ENCODE measurements around the gene MYCBP2.

The MYCBP2 gene

DNA sequence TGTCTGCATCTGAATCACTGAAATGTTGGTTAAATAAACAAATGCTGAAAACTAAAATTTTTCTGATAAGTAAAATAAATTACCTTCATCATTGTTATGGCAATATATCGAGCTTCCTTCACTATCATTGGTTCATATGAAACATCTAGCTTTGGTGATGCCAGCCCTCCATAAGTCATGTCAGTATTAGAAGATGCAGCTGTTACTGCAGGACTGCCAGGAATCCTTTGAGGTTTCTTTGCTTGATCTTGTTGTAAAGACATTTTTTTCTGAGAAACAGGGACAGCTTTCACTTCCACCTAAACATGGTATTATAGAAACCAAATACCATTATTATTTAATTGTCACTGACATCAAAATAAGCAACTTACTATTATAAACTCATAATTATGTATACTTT is 176.2 kb downstream of the MYCBP2 start:
- Histone ChIP-seq H3K27me3 (ENCODE audit: control insufficient read depth in 3 of 3, insufficient read depth in 3 of 3, low read depth in 1 of 3, low read length in 3 of 3) (no peaks in the 10 kb centered on the region), H2AK5ac (ENCODE audit: low read depth, low read length) (no peak overlapping the region), H2BK12ac (ENCODE audit: low read length) (no peak overlapping the region), H3K14ac (ENCODE audit: low read length) (no peak overlapping the region), H3K23ac (ENCODE audit: low read depth, low read length, poor library complexity) (no peak overlapping the region), H3K4ac (ENCODE audit: low read length) (no peak overlapping the region), H2BK5ac (ENCODE audit: low read length) (no peak overlapping the region), H3K18ac (ENCODE audit: low read length) (no peak overlapping the region), H3K9me3 (replicated peaks in 1 of 2; ENCODE audit: control insufficient read depth in 2 of 2, insufficient read depth in 1 of 2, low read depth in 1 of 2, low read length in 2 of 2) (no peaks in the 10 kb centered on the region), H3K4me1 (ENCODE audit: control insufficient read depth in 2 of 2, insufficient read depth in 1 of 2, low read depth in 1 of 2, low read length in 2 of 2) (no peaks in the 10 kb centered on the region), H3K36me3 (replicated peaks in 1 of 2; ENCODE audit: control insufficient read depth in 2 of 2, insufficient read depth in 2 of 2, low read length in 2 of 2) (peaks cover 0 to 38% of the 10 kb centered on the region in 2 donors), H2BK15ac (ENCODE audit: low read length) (no peak overlapping the region), H4K91ac (ENCODE audit: low read depth, low read length, poor library complexity) (no peak overlapping the region), H3K4me2 (ENCODE audit: insufficient read depth, low read length, poor library complexity, severe bottlenecking) (no peak overlapping the region), H3K79me1 (ENCODE audit: low read depth, low read length) (no peaks in the 10 kb centered on the region), H3K27ac (replicated peaks; ENCODE audit: low read length) (no peak overlapping the region), H4K8ac (ENCODE audit: low read depth, low read length) (no peak overlapping the region), H2AFZ (ENCODE audit: low read length) (no peak overlapping the region), H3K4me3 (ENCODE audit: low read length in 2 of 2) (no peak overlapping the region), H2BK120ac (ENCODE audit: low read depth, low read length) (no peak overlapping the region), H3K9ac (ENCODE audit: low read depth, low read length, poor library complexity) (no peak overlapping the region)
- DNase-seq (ENCODE audit: low spot score) = no peak
- no CpG with 5 or more reads among the region's 1 CpG for WGBS, 2 donors (ENCODE audit: extremely low coverage in 2 of 2, insufficient read length in 2 of 2, insufficient replicate concordance in 1 of 2)

DNA sequence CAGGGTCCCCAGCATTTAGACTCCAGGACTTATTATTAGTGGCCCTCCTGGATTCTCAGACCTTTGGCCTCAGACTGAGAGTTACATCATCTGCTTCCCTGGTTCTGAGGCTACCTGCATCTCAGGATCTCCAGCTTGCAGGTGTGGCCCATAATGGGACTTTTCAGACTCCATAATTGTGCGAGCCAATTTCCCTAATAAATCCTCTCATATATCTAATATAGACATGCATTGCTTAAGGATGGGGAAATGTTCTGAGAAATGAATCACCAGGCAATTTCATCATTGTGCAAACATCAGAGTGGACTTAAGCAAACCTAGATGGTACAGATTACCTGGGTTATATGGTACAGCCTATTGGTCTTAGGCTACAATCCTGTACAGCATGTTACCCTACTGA is 183.5 kb downstream of the MYCBP2 start:
- Histone ChIP-seq H3K9ac (ENCODE audit: low read depth, low read length, poor library complexity) (no peak overlapping the region), H3K4me2 (ENCODE audit: insufficient read depth, low read length, poor library complexity, severe bottlenecking) (no peak overlapping the region), H3K14ac (ENCODE audit: low read length) (no peak overlapping the region), H2BK12ac (ENCODE audit: low read length) (no peak overlapping the region), H4K8ac (ENCODE audit: low read depth, low read length) (no peak overlapping the region), H3K79me1 (ENCODE audit: low read depth, low read length) (no peaks in the 10 kb centered on the region), H3K27me3 (ENCODE audit: control insufficient read depth in 3 of 3, insufficient read depth in 3 of 3, low read depth in 1 of 3, low read length in 3 of 3) (no peaks in the 10 kb centered on the region), H2BK5ac (ENCODE audit: low read length) (no peak overlapping the region), H3K18ac (ENCODE audit: low read length) (no peak overlapping the region), H4K91ac (ENCODE audit: low read depth, low read length, poor library complexity) (no peak overlapping the region), H3K4me3 (ENCODE audit: low read length in 2 of 2) (no peak overlapping the region), H2BK15ac (ENCODE audit: low read length) (no peak overlapping the region), H3K23ac (ENCODE audit: low read depth, low read length, poor library complexity) (no peak overlapping the region), H2AK5ac (ENCODE audit: low read depth, low read length) (no peak overlapping the region), H2AFZ (ENCODE audit: low read length) (no peak overlapping the region), H2BK120ac (ENCODE audit: low read depth, low read length) (no peak overlapping the region), H3K4ac (ENCODE audit: low read length) (no peak overlapping the region), H3K27ac (replicated peaks; ENCODE audit: low read length) (no peak overlapping the region), H3K9me3 (replicated peaks in 1 of 2; ENCODE audit: control insufficient read depth in 2 of 2, insufficient read depth in 1 of 2, low read depth in 1 of 2, low read length in 2 of 2) (no peaks in the 10 kb centered on the region), H3K4me1 (ENCODE audit: control insufficient read depth in 2 of 2, insufficient read depth in 1 of 2, low read depth in 1 of 2, low read length in 2 of 2) (no peaks in the 10 kb centered on the region), H3K36me3 (replicated peaks in 1 of 2; ENCODE audit: control insufficient read depth in 2 of 2, insufficient read depth in 2 of 2, low read length in 2 of 2) (peaks cover 2 to 37% of the 10 kb centered on the region in 2 donors)
- no CpG with 5 or more reads among the region's 1 CpG for WGBS, 2 donors (ENCODE audit: extremely low coverage in 2 of 2, insufficient read length in 2 of 2, insufficient replicate concordance in 1 of 2)
- DNase-seq (ENCODE audit: low spot score) = no peak

DNA sequence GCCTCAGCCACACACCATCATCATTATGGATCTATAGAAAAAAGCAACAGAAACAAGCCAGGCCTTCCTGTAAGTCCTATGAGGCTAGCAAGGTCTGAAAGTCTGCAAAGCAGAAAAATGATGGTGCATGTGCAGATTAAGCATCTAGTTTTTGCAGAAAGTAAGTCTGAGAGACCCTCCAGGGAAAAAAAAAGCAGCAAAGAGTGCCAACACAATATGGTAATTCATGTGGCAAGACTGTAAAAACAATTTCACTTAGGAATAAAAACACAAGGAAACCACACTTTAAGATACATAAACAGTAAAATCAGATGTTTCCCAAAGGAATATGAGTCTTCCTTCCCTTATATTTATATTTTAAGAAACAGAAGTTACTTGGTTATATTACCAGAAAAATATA is 187.6 kb downstream of the MYCBP2 start:
- H4K8ac ChIP-seq (ENCODE audit: low read depth, low read length) = no peak overlapping the region
- H3K36me3 ChIP-seq (replicated peaks in 1 of 2; ENCODE audit: control insufficient read depth in 2 of 2, insufficient read depth in 2 of 2, low read length in 2 of 2) = peaks cover 3 to 32% of the 10 kb centered on the region in 2 donors
- H3K4ac ChIP-seq (ENCODE audit: low read length) = no peak overlapping the region
- no peak for DNase-seq (ENCODE audit: low spot score)
- H2AK5ac ChIP-seq (ENCODE audit: low read depth, low read length) = no peak overlapping the region
- H2BK120ac ChIP-seq (ENCODE audit: low read depth, low read length) = no peak overlapping the region
- H3K14ac ChIP-seq (ENCODE audit: low read length) = no peak overlapping the region
- H4K91ac ChIP-seq (ENCODE audit: low read depth, low read length, poor library complexity) = no peak overlapping the region
- no peak overlapping the region for H3K27ac ChIP-seq (replicated peaks; ENCODE audit: low read length)
- no peaks in the 10 kb centered on the region for H3K27me3 ChIP-seq (ENCODE audit: control insufficient read depth in 3 of 3, insufficient read depth in 3 of 3, low read depth in 1 of 3, low read length in 3 of 3)
- H3K4me1 ChIP-seq (ENCODE audit: control insufficient read depth in 2 of 2, insufficient read depth in 1 of 2, low read depth in 1 of 2, low read length in 2 of 2) = no peaks in the 10 kb centered on the region
- no peak overlapping the region for H3K4me3 ChIP-seq (ENCODE audit: low read length in 2 of 2)
- no peak overlapping the region for H3K4me2 ChIP-seq (ENCODE audit: insufficient read depth, low read length, poor library complexity, severe bottlenecking)
- no peak overlapping the region for H2BK5ac ChIP-seq (ENCODE audit: low read length)
- no peak overlapping the region for H2BK12ac ChIP-seq (ENCODE audit: low read length)
- no peak overlapping the region for H3K18ac ChIP-seq (ENCODE audit: low read length)
- H2AFZ ChIP-seq (ENCODE audit: low read length) = no peak overlapping the region
- H3K79me1 ChIP-seq (ENCODE audit: low read depth, low read length) = no peaks in the 10 kb centered on the region
- no peak overlapping the region for H2BK15ac ChIP-seq (ENCODE audit: low read length)
- no peak overlapping the region for H3K9ac ChIP-seq (ENCODE audit: low read depth, low read length, poor library complexity)
- no peaks in the 10 kb centered on the region for H3K9me3 ChIP-seq (replicated peaks in 1 of 2; ENCODE audit: control insufficient read depth in 2 of 2, insufficient read depth in 1 of 2, low read depth in 1 of 2, low read length in 2 of 2)
- no peak overlapping the region for H3K23ac ChIP-seq (ENCODE audit: low read depth, low read length, poor library complexity)

DNA sequence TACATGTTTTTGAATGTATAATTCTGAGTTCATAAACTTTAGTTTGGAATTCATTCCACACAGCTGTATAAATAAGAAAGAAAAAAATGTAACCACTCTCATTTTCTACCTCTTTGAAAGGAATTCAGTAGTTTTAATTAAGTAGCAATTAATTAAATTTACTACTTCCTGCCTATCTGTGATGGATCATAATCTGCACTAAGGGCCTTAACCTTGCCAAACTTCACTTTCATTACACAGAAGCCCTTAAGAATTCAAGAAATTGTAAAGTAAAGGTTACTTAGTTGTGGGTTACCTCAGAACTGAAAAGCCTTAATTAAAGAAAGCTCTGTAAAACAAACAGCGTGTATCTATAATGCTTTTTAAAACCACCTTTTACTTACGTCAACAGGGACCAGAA is 188.1 kb downstream of the MYCBP2 start:
- Histone ChIP-seq H4K91ac (ENCODE audit: low read depth, low read length, poor library complexity) (no peak overlapping the region), H3K36me3 (replicated peaks in 1 of 2; ENCODE audit: control insufficient read depth in 2 of 2, insufficient read depth in 2 of 2, low read length in 2 of 2) (peaks cover 3 to 31% of the 10 kb centered on the region in 2 donors), H3K9ac (ENCODE audit: low read depth, low read length, poor library complexity) (no peak overlapping the region), H2BK12ac (ENCODE audit: low read length) (no peak overlapping the region), H3K4me1 (ENCODE audit: control insufficient read depth in 2 of 2, insufficient read depth in 1 of 2, low read depth in 1 of 2, low read length in 2 of 2) (no peaks in the 10 kb centered on the region), H3K79me1 (ENCODE audit: low read depth, low read length) (no peaks in the 10 kb centered on the region), H3K27ac (replicated peaks; ENCODE audit: low read length) (no peak overlapping the region), H2AFZ (ENCODE audit: low read length) (no peak overlapping the region), H2BK5ac (ENCODE audit: low read length) (no peak overlapping the region), H3K4ac (ENCODE audit: low read length) (no peak overlapping the region), H3K23ac (ENCODE audit: low read depth, low read length, poor library complexity) (no peak overlapping the region), H3K27me3 (ENCODE audit: control insufficient read depth in 3 of 3, insufficient read depth in 3 of 3, low read depth in 1 of 3, low read length in 3 of 3) (no peaks in the 10 kb centered on the region), H3K18ac (ENCODE audit: low read length) (no peak overlapping the region), H3K9me3 (replicated peaks in 1 of 2; ENCODE audit: control insufficient read depth in 2 of 2, insufficient read depth in 1 of 2, low read depth in 1 of 2, low read length in 2 of 2) (no peaks in the 10 kb centered on the region), H3K4me2 (ENCODE audit: insufficient read depth, low read length, poor library complexity, severe bottlenecking) (no peak overlapping the region), H2BK15ac (ENCODE audit: low read length) (no peak overlapping the region), H2AK5ac (ENCODE audit: low read depth, low read length) (no peak overlapping the region), H4K8ac (ENCODE audit: low read depth, low read length) (no peak overlapping the region), H3K14ac (ENCODE audit: low read length) (no peak overlapping the region), H2BK120ac (ENCODE audit: low read depth, low read length) (no peak overlapping the region), H3K4me3 (ENCODE audit: low read length in 2 of 2) (no peak overlapping the region)
- WGBS, 2 donors (ENCODE audit: extremely low coverage in 2 of 2, insufficient read length in 2 of 2, insufficient replicate concordance in 1 of 2) = no CpG with 5 or more reads among the region's 2 CpGs
- no peak for DNase-seq (ENCODE audit: low spot score)

Data from neuronal stem cell (in vitro differentiated cells).